Neural progenitor cell (in vitro differentiated cells): ENCODE data around the gene ZNF677. TPM values are rescaled to one million over a fixed set of nuclear protein-coding genes. Genes with fewer than 3 reads are reported as not detected.
"Not testable (repeated sequence)": the region's sequence is repeated elsewhere in the genome, so short reads cannot be mapped to it uniquely, and the experiment has no call there.

Experiments used
- DNase-seq: peaks from one replicate; pipeline ENCODE4 v3.0.0-alpha.2; 2016; ENCODE audit warnings: low spot score
- H2AFZ ChIP-seq: fragments of 200-600 bp; sonication (generic); replicated peaks from 2 replicates; pipeline ENCODE4 v1.6.1; 2016; ENCODE audit warnings: antibody characterized with exemption
- H3F3A ChIP-seq: fragments of 200-600 bp; sonication (generic); 2 replicates; pipeline ENCODE4 v1.6.1; 2016; ENCODE audit warnings: antibody characterized with exemption, low read depth
- H3K27ac ChIP-seq: fragments of 200-600 bp; sonication (generic); 2 replicates; pipeline ENCODE4 v1.5.1; 2016; ENCODE audit warnings: mild to moderate bottlenecking
- H3K27me3 ChIP-seq: fragments of 200-600 bp; sonication (generic); 2 replicates; pipeline ENCODE4 v1.6.1; 2016; ENCODE audit warnings: mild to moderate bottlenecking, moderate library complexity
- H3K36me3 ChIP-seq: fragments of 200-600 bp; sonication (generic); 2 replicates; pipeline ENCODE4 v1.5.1; 2016
- H3K4me1 ChIP-seq: fragments of 200-600 bp; sonication (generic); 2 replicates; pipeline ENCODE4 v1.6.1; 2016; ENCODE audit warnings: mixed run types
- H3K4me2 ChIP-seq: fragments of 200-600 bp; sonication (generic); 2 replicates; pipeline ENCODE4 v1.6.1; 2016
- H3K4me3 ChIP-seq: fragments of 200-600 bp; sonication (generic); 2 replicates; pipeline ENCODE4 v1.5.1; 2016
- H3K79me2 ChIP-seq: fragments of 200-600 bp; sonication (generic); 2 replicates; pipeline ENCODE4 v1.6.1; 2016; ENCODE audit warnings: low read depth
- H3K9ac ChIP-seq: fragments of 200-600 bp; sonication (generic); 2 replicates; pipeline ENCODE4 v1.6.1; 2016
- H3K9me3 ChIP-seq: fragments of 200-600 bp; sonication (generic); 2 replicates; pipeline ENCODE4 v1.5.1; 2016; ENCODE audit warnings: low read depth
- H4K20me1 ChIP-seq: fragments of 200-600 bp; sonication (generic); 2 replicates; pipeline ENCODE4 v1.6.1; 2016; ENCODE audit warnings: low read depth
- H3K27ac Mint-ChIP-seq: 3 replicates; pipeline ENCODE4 v1.8.0; 2021; ENCODE audit warnings: mixed read lengths
- H3K27me3 Mint-ChIP-seq: 2 replicates; pipeline ENCODE4 v1.8.0; 2022; ENCODE audit warnings: low read depth, mild to moderate bottlenecking, inconsistent platforms, moderate library complexity, mixed read lengths; ENCODE audit not compliant: insufficient read depth
- H3K36me3 Mint-ChIP-seq: 3 replicates; pipeline ENCODE4 v1.8.0; 2021; ENCODE audit warnings: mixed read lengths
- H3K4me1 Mint-ChIP-seq: 3 replicates; pipeline ENCODE4 v1.8.0; 2021; ENCODE audit warnings: mixed read lengths
- H3K4me3 Mint-ChIP-seq: 3 replicates; pipeline ENCODE4 v1.8.0; 2021; ENCODE audit warnings: mild to moderate bottlenecking, moderate library complexity, mixed read lengths
- H3K9me3 Mint-ChIP-seq: 3 replicates; pipeline ENCODE4 v1.8.0; 2020; ENCODE audit warnings: mixed read lengths
- EZH2 ChIP-seq: fragments of 200-600 bp; sonication (generic); IDR thresholded peaks from 2 replicates; pipeline ENCODE4 v1.6.1; 2017; ENCODE audit warnings: antibody characterized with exemption, mild to moderate bottlenecking, moderate library complexity
- EZH2phosphoT487 ChIP-seq: fragments of 200-600 bp; sonication (generic); IDR thresholded peaks from 2 replicates; pipeline ENCODE4 v1.6.1; 2017; ENCODE audit warnings: antibody characterized with exemption
- total RNA-seq: library from RNA; depleted of rRNA; stranded (reverse); fragments of >200 nt; gene quantifications from 2 replicates; pipeline ENCODE4 v1.2.3, GENCODE V29; 2015; ENCODE audit warnings: low replicate concordance
- TF ChIP-seq, protein P1 (sequence below): fragments of 200-600 bp; sonication (generic); IDR thresholded peaks from 2 replicates; pipeline ENCODE4 v1.5.1; 2017; ENCODE audit warnings: antibody characterized with exemption, mild to moderate bottlenecking

Gene ZNF677
- total RNA-seq, 1 donor from 2014 or later: 85.7 TPM

DNA sequence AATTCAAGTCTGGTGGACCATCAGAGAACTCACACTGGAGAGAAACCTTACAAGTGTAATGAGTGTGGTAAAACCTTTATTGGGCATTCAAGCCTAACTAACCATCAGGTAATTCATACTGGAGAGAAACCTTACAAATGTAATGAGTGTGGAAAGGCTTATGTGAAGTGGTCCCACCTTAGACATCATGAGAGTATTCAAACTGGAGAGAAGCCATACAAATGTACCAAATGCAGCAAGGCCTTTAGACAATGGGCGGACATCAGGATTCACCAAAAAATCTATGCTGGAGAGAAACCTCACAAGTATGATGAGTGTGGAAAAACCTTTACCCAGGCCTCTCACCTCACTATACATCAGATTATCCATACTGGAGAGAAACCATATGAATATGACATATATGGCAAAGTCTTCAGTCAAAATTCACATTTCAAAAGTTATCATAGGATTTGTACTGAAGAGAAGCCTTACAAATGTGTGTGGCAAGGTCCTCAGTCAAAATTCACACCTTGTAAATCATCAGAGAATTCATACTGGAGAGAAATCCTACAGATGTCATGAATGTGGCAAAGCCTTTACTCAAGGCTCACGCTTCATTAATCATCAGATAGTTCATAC lies 41.9 kb downstream of the ZNF677 start:
- TF ChIP-seq, protein P1, sequence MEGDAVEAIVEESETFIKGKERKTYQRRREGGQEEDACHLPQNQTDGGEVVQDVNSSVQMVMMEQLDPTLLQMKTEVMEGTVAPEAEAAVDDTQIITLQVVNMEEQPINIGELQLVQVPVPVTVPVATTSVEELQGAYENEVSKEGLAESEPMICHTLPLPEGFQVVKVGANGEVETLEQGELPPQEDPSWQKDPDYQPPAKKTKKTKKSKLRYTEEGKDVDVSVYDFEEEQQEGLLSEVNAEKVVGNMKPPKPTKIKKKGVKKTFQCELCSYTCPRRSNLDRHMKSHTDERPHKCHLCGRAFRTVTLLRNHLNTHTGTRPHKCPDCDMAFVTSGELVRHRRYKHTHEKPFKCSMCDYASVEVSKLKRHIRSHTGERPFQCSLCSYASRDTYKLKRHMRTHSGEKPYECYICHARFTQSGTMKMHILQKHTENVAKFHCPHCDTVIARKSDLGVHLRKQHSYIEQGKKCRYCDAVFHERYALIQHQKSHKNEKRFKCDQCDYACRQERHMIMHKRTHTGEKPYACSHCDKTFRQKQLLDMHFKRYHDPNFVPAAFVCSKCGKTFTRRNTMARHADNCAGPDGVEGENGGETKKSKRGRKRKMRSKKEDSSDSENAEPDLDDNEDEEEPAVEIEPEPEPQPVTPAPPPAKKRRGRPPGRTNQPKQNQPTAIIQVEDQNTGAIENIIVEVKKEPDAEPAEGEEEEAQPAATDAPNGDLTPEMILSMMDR: no peak
- TF ChIP-seq EZH2 (no peak), EZH2phosphoT487 (no peak)
- no peaks in the 10 kb centered on the region for H3K4me1 ChIP-seq
- no peak overlapping the region for H3K9ac ChIP-seq
- no peaks in the 10 kb centered on the region for H3F3A ChIP-seq
- H2AFZ ChIP-seq: no peak overlapping the region
- no peaks in the 10 kb centered on the region for H3K27me3 ChIP-seq
- Mint-ChIP-seq H3K4me3 (no peak overlapping the region), H3K36me3 (peaks cover 10% of the 10 kb centered on the region), H3K27ac (no peak overlapping the region), H3K4me1 (no peaks in the 10 kb centered on the region), H3K9me3 (peaks cover 73% of the 10 kb centered on the region), H3K27me3 (no peaks in the 10 kb centered on the region)
- peaks cover 11% of the 10 kb centered on the region for H3K36me3 ChIP-seq
- H3K4me2 ChIP-seq: no peak overlapping the region
- peaks cover 39% of the 10 kb centered on the region for H3K9me3 ChIP-seq
- H3K27ac ChIP-seq: no peak overlapping the region
- DNase-seq: no peak
- H3K4me3 ChIP-seq: no peak overlapping the region
- H4K20me1 ChIP-seq: no peaks in the 10 kb centered on the region
- H3K79me2 ChIP-seq: no peaks in the 10 kb centered on the region

DNA sequence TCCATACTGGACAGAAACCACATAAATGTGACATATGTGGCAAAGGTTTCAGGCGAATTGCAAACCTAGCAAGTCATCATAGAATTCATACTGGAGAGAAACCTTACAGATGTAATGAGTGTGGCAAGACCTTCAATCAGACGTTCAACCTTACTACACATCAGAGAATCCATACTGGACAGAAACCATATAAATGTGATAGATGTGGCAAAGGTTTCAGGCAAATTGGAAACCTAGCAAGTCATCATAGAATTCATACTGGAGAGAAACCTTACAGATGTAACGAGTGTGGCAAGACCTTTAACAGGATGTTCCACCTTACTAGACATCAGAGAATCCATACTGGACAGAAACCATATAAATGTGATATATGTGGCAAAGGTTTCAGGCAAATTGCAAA lies 43.1 kb downstream of the ZNF677 start:
- H3K4me1 ChIP-seq, H3K27ac Mint-ChIP-seq, H2AFZ ChIP-seq, H3F3A ChIP-seq, H4K20me1 ChIP-seq, H3K9ac ChIP-seq, H3K4me2 ChIP-seq, H3K79me2 ChIP-seq, H3K27me3 ChIP-seq, DNase-seq, H3K4me1 Mint-ChIP-seq, H3K27me3 Mint-ChIP-seq, H3K4me3 ChIP-seq, H3K27ac ChIP-seq, H3K4me3 Mint-ChIP-seq: not testable (repeated sequence)
- H3K9me3 Mint-ChIP-seq: peaks cover 76% of the 10 kb centered on the region
- peaks cover 14% of the 10 kb centered on the region for H3K36me3 Mint-ChIP-seq
- Histone ChIP-seq H3K36me3 (peaks cover 11% of the 10 kb centered on the region), H3K9me3 (peaks cover 39% of the 10 kb centered on the region)

DNA sequence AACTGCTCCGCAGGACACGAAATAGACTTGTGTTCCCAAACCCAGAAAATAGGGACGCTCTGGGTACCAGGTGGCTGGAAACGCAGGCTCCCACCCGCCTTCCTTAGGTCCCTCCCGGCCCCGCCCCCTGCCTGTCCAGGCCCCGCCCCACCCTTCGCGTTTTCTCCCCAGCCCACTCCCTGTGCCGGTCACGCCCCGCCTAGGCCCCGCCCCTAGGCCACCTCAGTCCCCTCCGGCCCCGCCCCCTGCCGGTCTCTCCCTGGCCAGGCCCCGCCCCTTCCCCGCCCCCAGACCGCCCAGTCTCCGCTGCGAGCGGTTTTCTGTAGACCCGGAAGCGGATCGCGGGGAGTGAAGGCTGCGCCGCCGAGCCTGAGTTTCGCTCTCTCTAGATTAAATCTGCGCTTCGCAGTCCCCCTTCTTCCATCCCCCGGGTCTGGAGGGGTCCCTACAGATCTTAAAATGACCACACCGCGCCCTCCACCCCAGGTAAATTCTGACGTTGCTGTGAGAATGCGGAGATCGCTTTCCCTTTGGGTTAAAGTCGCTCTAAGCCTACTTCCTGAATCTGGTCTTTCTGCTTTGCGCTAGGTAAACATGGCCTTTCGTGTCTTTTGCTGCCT lies 57.8 kb downstream of the ZNF677 start:
- Mint-ChIP-seq H3K4me1 (peaks cover 6% of the 10 kb centered on the region), H3K27ac (peak overlapping the region; percentile 53), H3K36me3 (peaks cover 9% of the 10 kb centered on the region), H3K27me3 (peaks cover 8% of the 10 kb centered on the region), H3K9me3 (peaks cover 41% of the 10 kb centered on the region), H3K4me3 (peak overlapping the region; percentile 96)
- no peaks in the 10 kb centered on the region for H4K20me1 ChIP-seq
- TF ChIP-seq, protein P1: no peak
- TF ChIP-seq EZH2phosphoT487 (no peak), EZH2 (no peak)
- DNase-seq: peak; percentile 98
- H3K79me2 ChIP-seq: no peaks in the 10 kb centered on the region
- peak overlapping the region; percentile 17 for H3K9ac ChIP-seq
- H3K36me3 ChIP-seq: no peaks in the 10 kb centered on the region
- no peaks in the 10 kb centered on the region for H3K9me3 ChIP-seq
- H3K4me1 ChIP-seq: peaks cover 3% of the 10 kb centered on the region
- H3F3A ChIP-seq: peaks cover 16% of the 10 kb centered on the region
- no peak overlapping the region for H3K27ac ChIP-seq
- peak overlapping the region; percentile 74 for H2AFZ ChIP-seq
- peak overlapping the region; percentile 75 for H3K4me2 ChIP-seq
- H3K4me3 ChIP-seq: peak overlapping the region; percentile 73
- H3K27me3 ChIP-seq: no peaks in the 10 kb centered on the region

DNA sequence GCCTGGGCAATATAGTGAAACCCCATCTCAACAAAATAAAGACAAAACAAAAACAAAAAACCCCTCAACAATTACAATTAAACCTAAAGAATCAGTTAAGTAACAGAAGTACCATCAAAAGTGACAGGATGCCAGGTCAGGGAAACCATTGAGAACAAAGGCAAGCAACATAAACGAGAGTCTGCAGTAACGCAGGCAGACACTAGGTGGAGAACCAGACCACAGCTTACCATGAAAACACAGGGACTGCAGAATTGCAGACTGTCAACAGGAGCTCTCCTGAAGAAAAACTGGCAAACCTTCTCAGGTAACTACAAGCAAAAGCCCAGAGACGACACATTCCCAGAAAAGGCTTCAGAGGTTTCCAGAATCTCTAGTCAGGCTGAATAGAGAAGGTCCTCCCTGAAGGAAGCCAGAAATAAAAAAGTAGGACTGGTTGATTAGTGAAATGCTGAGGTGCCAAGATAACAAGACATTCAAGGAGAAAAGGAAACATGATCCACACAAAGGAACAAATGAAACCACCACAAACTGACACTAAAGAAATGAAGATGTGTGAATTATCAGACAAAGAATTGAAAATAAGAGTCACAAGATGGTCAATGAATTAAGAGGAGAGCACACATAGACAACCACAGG lies 59.3 kb downstream of the ZNF677 start:
- H3K9me3 Mint-ChIP-seq: peaks cover 39% of the 10 kb centered on the region
- H3K27me3 Mint-ChIP-seq: peaks cover 4% of the 10 kb centered on the region
- H4K20me1 ChIP-seq: no peaks in the 10 kb centered on the region
- no peaks in the 10 kb centered on the region for H3K79me2 ChIP-seq
- no peak overlapping the region for H3K4me3 ChIP-seq
- H3K4me1 ChIP-seq: peaks cover 3% of the 10 kb centered on the region
- peak; percentile 88 for DNase-seq
- no peaks in the 10 kb centered on the region for H3K9me3 ChIP-seq
- TF ChIP-seq, protein P1: peak; percentile 90
- TF ChIP-seq EZH2phosphoT487 (no peak), EZH2 (no peak)
- H3K9ac ChIP-seq: no peak overlapping the region
- no peak overlapping the region for H3K27ac ChIP-seq
- no peaks in the 10 kb centered on the region for H3K36me3 ChIP-seq
- no peaks in the 10 kb centered on the region for H3K27me3 ChIP-seq
- peaks cover 13% of the 10 kb centered on the region for H3K36me3 Mint-ChIP-seq
- peaks cover 6% of the 10 kb centered on the region for H3K4me1 Mint-ChIP-seq
- H3F3A ChIP-seq: peaks cover 16% of the 10 kb centered on the region
- no peak overlapping the region for H3K27ac Mint-ChIP-seq
- no peak overlapping the region for H2AFZ ChIP-seq
- H3K4me3 Mint-ChIP-seq: peak overlapping the region; percentile 21
- no peak overlapping the region for H3K4me2 ChIP-seq
